ENCODE data around the gene FXYD7. TPM values are rescaled to one million over a fixed set of nuclear protein-coding genes. Genes with fewer than 3 reads are reported as not detected.
"Not testable (repeated sequence)": the region's sequence is repeated elsewhere in the genome, so short reads cannot be mapped to it uniquely, and the experiment has no call there.

FXYD7 gene
- total RNA-seq, 4 donors from 2014 or later, result 0.83 to 3.7 TPM; not detected in 2

GRCh38 chr19:35194012-35194984 lies 51.2 kb downstream of the FXYD7 start:
- Histone ChIP-seq H3K9me3 (no peaks in the 10 kb centered on the region), H3K36me3 (no peaks in the 10 kb centered on the region), H3K4me3 (no peak overlapping the region), H3K4me1 (no peaks in the 10 kb centered on the region), H3K27me3 (no peaks in the 10 kb centered on the region), H3K27ac (no peak overlapping the region)
- intact Hi-C loops (cut with DNase I; ENCODE audit: low total_unique reads), result no loop called here
- no peak for DNase-seq
- TF ChIP-seq CTCF (IDR thresholded peaks at IDR 0.05) (no peak), POLR2A (IDR thresholded peaks at IDR 0.05) (no peak)

GRCh38 chr19:35195830-35196229 lies 52.8 kb downstream of the FXYD7 start:
- no peak overlapping the region for H3K27ac ChIP-seq
- no peaks in the 10 kb centered on the region for H3K27me3 ChIP-seq
- intact Hi-C loops (cut with DNase I; ENCODE audit: low total_unique reads), result no loop called here
- H3K9me3 ChIP-seq, result no peaks in the 10 kb centered on the region
- no peaks in the 10 kb centered on the region for H3K36me3 ChIP-seq
- H3K4me3 ChIP-seq, result no peak overlapping the region
- TF ChIP-seq POLR2A (IDR thresholded peaks at IDR 0.05), result no peak
- no peak for TF ChIP-seq CTCF (IDR thresholded peaks at IDR 0.05)
- DNase-seq, result no peak
- no peaks in the 10 kb centered on the region for H3K4me1 ChIP-seq

- H3K27ac ChIP-seq; H3K4me3 ChIP-seq; DNase-seq; H3K27me3 ChIP-seq; H3K36me3 ChIP-seq; H3K4me1 ChIP-seq; H3K9me3 ChIP-seq; intact Hi-C loops (cut with DNase I; ENCODE audit: low total_unique reads): not testable (repeated sequence)
These were observed 53.8 kb downstream of the FXYD7 start for GRCh38 chr19:35196861-35197260.

GRCh38 chr19:35199481-35199880 lies 56.4 kb downstream of the FXYD7 start:
- no peak for DNase-seq
- Histone ChIP-seq H3K36me3 (no peaks in the 10 kb centered on the region), H3K27me3 (no peaks in the 10 kb centered on the region), H3K4me3 (no peak overlapping the region), H3K4me1 (no peaks in the 10 kb centered on the region), H3K27ac (no peak overlapping the region), H3K9me3 (no peaks in the 10 kb centered on the region)
- intact Hi-C loops (cut with DNase I; ENCODE audit: low total_unique reads), result no loop called here
- TF ChIP-seq POLR2A (IDR thresholded peaks at IDR 0.05) (no peak), CTCF (IDR thresholded peaks at IDR 0.05) (no peak)

GRCh38 chr19:35202722-35203688 lies 60.0 kb downstream of the FXYD7 start:
- TF ChIP-seq CTCF (IDR thresholded peaks at IDR 0.05), result no peak
- no peak for TF ChIP-seq POLR2A (IDR thresholded peaks at IDR 0.05)
- no peak for DNase-seq
- Histone ChIP-seq H3K27me3 (no peaks in the 10 kb centered on the region), H3K4me1 (no peaks in the 10 kb centered on the region), H3K4me3 (no peak overlapping the region), H3K9me3 (no peaks in the 10 kb centered on the region), H3K36me3 (no peaks in the 10 kb centered on the region), H3K27ac (no peak overlapping the region)
- intact Hi-C loops (cut with DNase I; ENCODE audit: low total_unique reads), result no loop called here

Small RNA genes lying within 50 kb of the gene (small RNA-seq; reads per million reads assigned to genes)
- not detected for gene AC020907.2

Other genes starting within 250 kb of the FXYD7 start
- gene ZNF30, start 216.4 kb upstream of the FXYD7 start, total RNA-seq, result 1 to 10 TPM in 3 of 4 donors, under 1 TPM in 1; 0.26 to 7.1 (median 2.8) TPM
- 10 to 100 TPM in 2 of 4 donors, 1 to 10 TPM in 2; 4.4 to 16.5 (median 10.7) TPM for gene ZNF792, start 179.0 kb upstream of the FXYD7 start, total RNA-seq
- 10 to 100 TPM; 40.0 to 89.8 (median 52.2) TPM for gene GRAMD1A, start 142.9 kb upstream of the FXYD7 start, total RNA-seq
- gene SCN1B, start 112.8 kb upstream of the FXYD7 start, total RNA-seq, result 10 to 100 TPM in 1 of 4 donors, under 1 TPM in 3; 0.26 to 15.2 (median 0.78) TPM
- gene HPN, start 101.5 kb upstream of the FXYD7 start, total RNA-seq, result 1 to 10 TPM in 2 of 4 donors, under 1 TPM in 2; 0.26 to 2.7 (median 0.68) TPM
- 1 to 10 TPM; 1.5 to 3.8 (median 1.6) TPM for gene FXYD3, start 27.4 kb upstream of the FXYD7 start, total RNA-seq
- gene LGI4, start 8.2 kb upstream of the FXYD7 start, total RNA-seq, result 10 to 100 TPM in 3 of 4 donors, 1 to 10 TPM in 1; 5.1 to 44.4 (median 19.7) TPM
- gene FXYD1, start 4.4 kb upstream of the FXYD7 start, total RNA-seq, result 100 to 1,000 TPM in 2 of 4 donors, 10 to 100 TPM in 2; 18.1 to 214 (median 105) TPM
- gene FXYD5, start 11.5 kb downstream of the FXYD7 start, total RNA-seq, result 10 to 100 TPM; 10.9 to 86.2 (median 34.2) TPM
- under 1 TPM in 1 of 4 donors, not detected in 3; 0.21 TPM for gene FAM187B, start 85.5 kb downstream of the FXYD7 start, total RNA-seq
- 10 to 100 TPM in 3 of 4 donors, 1 to 10 TPM in 1; 7.3 to 37.8 (median 20.2) TPM for gene LSR, start 105.7 kb downstream of the FXYD7 start, total RNA-seq
- 100 to 1,000 TPM in 1 of 4 donors, 10 to 100 TPM in 3; 48.8 to 155 (median 87.5) TPM for gene USF2, start 125.7 kb downstream of the FXYD7 start, total RNA-seq
- 1 to 10 TPM in 1 of 4 donors, not detected in 3; 1.1 TPM for gene HAMP, start 139.3 kb downstream of the FXYD7 start, total RNA-seq
- gene MAG, start 148.9 kb downstream of the FXYD7 start, total RNA-seq, result 10 to 100 TPM in 1 of 4 donors, under 1 TPM in 1, not detected in 2; 0.91 to 15.1 TPM
- gene CD22, start 185.9 kb downstream of the FXYD7 start, total RNA-seq, result 1 to 10 TPM in 2 of 4 donors, under 1 TPM in 2; under 0.01 to 9.4 (median 1.3) TPM
- gene FFAR1, start 204.6 kb downstream of the FXYD7 start, total RNA-seq, result under 1 TPM in 1 of 4 donors, not detected in 3; 0.21 TPM
- not detected for gene FFAR3, start 215.2 kb downstream of the FXYD7 start, total RNA-seq
- gene GPR42, start 227.8 kb downstream of the FXYD7 start, total RNA-seq, result not detected